Sciatic nerve (tissue), 2 donors: ENCODE data around the gene PARD6B. TPM values are rescaled to one million over a fixed set of nuclear protein-coding genes. Genes with fewer than 3 reads are reported as not detected.
A peak's percentile ranks its signal among the peaks of the same experiment; 100 is the strongest.
"Not testable (repeated sequence)": the region's sequence is repeated elsewhere in the genome, so short reads cannot be mapped to it uniquely, and the experiment has no call there.

ENCODE experiments used
- ATAC-seq: fragments of 200-7000 bp; cut with Tn5 transposase; one replicate; pipeline ENCODE4 v1.9.1; 2020; ENCODE audit warnings: mild to moderate bottlenecking, moderate library complexity
- DNase-seq: peaks from one replicate; pipeline ENCODE4 v3.0.0-alpha.2; 2020; ENCODE audit warnings: low spot score
- intact Hi-C: fragments of 100-400 bp; cut with DNase I; formaldehyde crosslinking; loops from one replicate; pipeline ENCODE4 v1.14.2; 2022
- total RNA-seq: library from RNA; stranded (reverse); fragmentation: NEBNext Ultra II Directional; extraction: Animal tissue kit (Norgen Biotek cat#: 25700); gene quantifications from one replicate; pipeline ENCODE4 v1.2.1, GENCODE V29; 2021
- donor health status: DM: no; HTN: no; CAD: no.
- donor health status: DM: no; HTN: no; CAD: no.

PARD6B gene
- total RNA-seq, 1 donor from 2014 or later: 5.7 TPM

GRCh38 chr20:50701041-50701963 is 30.1 kb upstream of the PARD6B start:
- no peak for ATAC-seq
- intact Hi-C loops: no loop called here
- DNase-seq: no peak

- ATAC-seq, DNase-seq, intact Hi-C loops: not testable (repeated sequence)
Observed at GRCh38 chr20:50703651-50704438, 27.5 kb upstream of the PARD6B start.

- intact Hi-C loops: no loop called here
- DNase-seq: no peak
- ATAC-seq: no peak
Observed at GRCh38 chr20:50704514-50704913, 26.9 kb upstream of the PARD6B start.

GRCh38 chr20:50704971-50705370 is 26.4 kb upstream of the PARD6B start:
- intact Hi-C loops: no loop called here
- no peak for DNase-seq
- no peak for ATAC-seq

- intact Hi-C loops: no loop called here
- no peak for ATAC-seq
- DNase-seq: no peak
Observed at GRCh38 chr20:50708845-50709635, 22.3 kb upstream of the PARD6B start.

- ATAC-seq: no peak
- no peak for DNase-seq
- intact Hi-C loops: no loop called here
Observed at GRCh38 chr20:50709636-50709973, 21.8 kb upstream of the PARD6B start.

GRCh38 chr20:50710492-50711063 is 20.8 kb upstream of the PARD6B start:
- intact Hi-C loops: no loop called here
- DNase-seq: no peak
- ATAC-seq: no peak

- intact Hi-C loops: no loop called here
- DNase-seq (no peak), ATAC-seq (no peak)
Observed at GRCh38 chr20:50711113-50711825, 20.1 kb upstream of the PARD6B start.

- ATAC-seq (no peak), DNase-seq (no peak)
- intact Hi-C loops: no loop called here
Observed at GRCh38 chr20:50712771-50713656, 18.4 kb upstream of the PARD6B start.

- DNase-seq (no peak), ATAC-seq (peak; percentile 65)
- intact Hi-C loops: no loop called here
Observed at GRCh38 chr20:50713657-50714101, 17.7 kb upstream of the PARD6B start.

- DNase-seq, ATAC-seq, intact Hi-C loops: not testable (repeated sequence)
Observed at GRCh38 chr20:50714426-50714825, 17.0 kb upstream of the PARD6B start.

GRCh38 chr20:50715694-50716093 is 15.7 kb upstream of the PARD6B start:
- intact Hi-C loops: no loop called here
- no peak for ATAC-seq
- peak; percentile 14 for DNase-seq

GRCh38 chr20:50716518-50716917 is 14.9 kb upstream of the PARD6B start:
- DNase-seq: no peak
- intact Hi-C loops: no loop called here
- ATAC-seq: no peak

GRCh38 chr20:50717312-50717711 is 14.1 kb upstream of the PARD6B start:
- no peak for ATAC-seq
- DNase-seq: no peak
- intact Hi-C loops: no loop called here

GRCh38 chr20:50717974-50718761 is 13.2 kb upstream of the PARD6B start:
- ATAC-seq (no peak), DNase-seq (peak; percentile 53)
- intact Hi-C loops: no loop called here

- intact Hi-C loops: no loop called here
- no peak for ATAC-seq
- peak; percentile 8 for DNase-seq
Observed at GRCh38 chr20:50719328-50719727, 12.1 kb upstream of the PARD6B start.

GRCh38 chr20:50720026-50720425 is 11.4 kb upstream of the PARD6B start:
- intact Hi-C loops: no loop called here
- DNase-seq (no peak), ATAC-seq (no peak)
